ENCODE results near the gene UGT1A10. TPM values are rescaled to one million over a fixed set of nuclear protein-coding genes. Genes with fewer than 3 reads are reported as not detected.

UGT1A10 gene
- total and polyA plus RNA-seq, 2 of the 13 experiments (the other 11 are each of a cell fraction or from before 2014, with no cell fraction given): not detected

DNA sequence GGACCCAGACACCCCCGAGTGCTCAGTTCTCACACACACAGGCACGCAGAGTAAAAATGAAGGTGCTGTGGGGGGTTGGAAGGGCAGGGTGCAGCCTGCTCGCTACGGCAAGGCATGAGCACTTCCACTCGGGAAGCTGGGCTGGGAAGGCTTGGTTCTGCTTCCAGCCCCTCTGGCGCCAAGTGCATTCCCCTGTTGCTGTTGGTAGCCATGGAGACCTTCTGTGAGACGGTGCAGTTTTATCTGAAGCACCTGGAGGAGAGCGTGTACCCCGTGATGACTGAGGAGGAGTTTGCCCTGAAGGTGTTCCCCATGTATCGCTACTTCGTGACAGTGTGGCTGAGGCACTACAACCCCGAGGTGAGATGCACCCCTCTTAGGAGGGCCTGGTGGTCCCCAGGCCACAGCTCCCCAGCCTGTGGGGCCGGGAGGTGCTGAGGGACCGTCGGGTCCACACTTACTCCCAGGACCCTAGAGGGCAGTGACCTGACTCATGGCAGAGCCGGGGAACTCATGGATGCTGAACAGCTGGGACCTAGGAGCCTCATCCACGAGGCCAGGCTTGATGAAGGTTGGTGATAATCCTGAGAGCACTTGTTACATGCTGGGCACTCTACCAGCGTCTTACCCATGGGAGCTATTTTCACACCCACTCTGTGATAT lies 157.3 kb downstream of the UGT1A10 start (continued):
- 0 out of 2 replicates have a peak, but pooled peaks have one; percentile 9 for TF ChIP-seq RXRA (CRISPR knock-in tag; IDR thresholded peaks at IDR 0.05)
- TF ChIP-seq, protein P1, sequence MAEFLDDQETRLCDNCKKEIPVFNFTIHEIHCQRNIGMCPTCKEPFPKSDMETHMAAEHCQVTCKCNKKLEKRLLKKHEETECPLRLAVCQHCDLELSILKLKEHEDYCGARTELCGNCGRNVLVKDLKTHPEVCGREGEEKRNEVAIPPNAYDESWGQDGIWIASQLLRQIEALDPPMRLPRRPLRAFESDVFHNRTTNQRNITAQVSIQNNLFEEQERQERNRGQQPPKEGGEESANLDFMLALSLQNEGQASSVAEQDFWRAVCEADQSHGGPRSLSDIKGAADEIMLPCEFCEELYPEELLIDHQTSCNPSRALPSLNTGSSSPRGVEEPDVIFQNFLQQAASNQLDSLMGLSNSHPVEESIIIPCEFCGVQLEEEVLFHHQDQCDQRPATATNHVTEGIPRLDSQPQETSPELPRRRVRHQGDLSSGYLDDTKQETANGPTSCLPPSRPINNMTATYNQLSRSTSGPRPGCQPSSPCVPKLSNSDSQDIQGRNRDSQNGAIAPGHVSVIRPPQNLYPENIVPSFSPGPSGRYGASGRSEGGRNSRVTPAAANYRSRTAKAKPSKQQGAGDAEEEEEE (CRISPR knock-in tag; IDR thresholded peaks at IDR 0.05; ENCODE audit: borderline replicate concordance): no peak

DNA sequence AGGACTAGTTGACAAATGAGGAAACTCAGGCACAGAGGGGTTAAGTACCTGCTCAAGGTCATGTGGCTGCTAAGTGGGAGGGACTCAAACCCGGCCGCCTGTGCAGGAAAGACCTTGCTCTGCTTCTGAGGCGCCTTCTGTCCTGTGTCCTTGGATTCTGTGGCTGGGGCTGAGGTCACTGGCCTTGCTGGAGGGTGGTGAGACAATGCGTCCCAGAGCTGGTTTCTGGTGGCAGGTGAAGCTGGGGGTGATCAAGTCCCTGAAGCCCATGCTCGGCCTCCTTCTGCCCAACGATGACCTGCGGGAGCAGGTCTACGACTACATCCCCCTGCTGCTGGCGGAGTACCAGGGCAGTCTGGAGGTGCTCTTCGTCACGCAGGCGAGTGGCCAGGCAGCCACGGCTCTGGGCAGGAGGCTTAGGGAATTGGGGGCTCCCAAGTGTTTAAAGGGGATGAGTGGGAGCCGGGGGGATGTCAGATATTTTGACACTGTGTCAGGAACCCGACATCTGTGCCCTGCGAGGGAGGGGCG lies 157.9 kb downstream of the UGT1A10 start:
- ChIA-PET CTCF (ENCODE audit: low intra/inter-chr PET ratio, low total read pairs) (no interaction called here), POLR2A (no interaction called here)
- DNase-seq (ENCODE audit: low spot score): no peak
- Histone ChIP-seq H3K4me1 (ENCODE audit: insufficient read depth, low read length) (peaks cover 14% of the 10 kb centered on the region; the same call in 1 of the 2 replicates), H3K36me3 (replicated peaks in 1 of 2; ENCODE audit: control insufficient read depth in 1 of 2, insufficient read depth in 2 of 2, low read length in 2 of 2) (no peaks in the 10 kb centered on the region), H4K20me1 (ENCODE audit: insufficient read depth, low read length) (no peaks in the 10 kb centered on the region), H3K4me2 (ENCODE audit: low read depth, low read length) (no peak overlapping the region), H3K4me3 (replicated peaks in 1 of 3; ENCODE audit: insufficient read depth in 1 of 3, low read depth in 2 of 3, low read length in 3 of 3) (no peak overlapping the region), H2AFZ (ENCODE audit: low read length) (no peak overlapping the region), H3K9ac (ENCODE audit: insufficient read depth, low read depth, low read length) (no peak overlapping the region), H3K9me3 (ENCODE audit: low read length) (no peaks in the 10 kb centered on the region), H3K79me2 (ENCODE audit: insufficient read depth, low read length) (no peaks in the 10 kb centered on the region), H3K27ac (ENCODE audit: extremely low read length, insufficient read depth, low read length) (no peak overlapping the region), H3K27me3 (ENCODE audit: control insufficient read depth in 1 of 2, insufficient read depth in 2 of 2, low read length in 2 of 2) (peaks cover 7 to 58% of the 10 kb centered on the region in 2 experiments; a peak in 3 of 5 replicates)
- TF ChIP-seq ZNF652 (CRISPR knock-in tag; IDR thresholded peaks at IDR 0.05; ENCODE audit: borderline replicate concordance, low read depth) (peak; percentile 81), PHF5A (CRISPR knock-in tag; IDR thresholded peaks at IDR 0.05; ENCODE audit: low read depth, unreplicated experiment) (no peak), ZNF160 (CRISPR knock-in tag; IDR thresholded peaks at IDR 0.05) (no peak), PHF21A (CRISPR knock-in tag; IDR thresholded peaks at IDR 0.05) (peak; percentile 22; the same call in 1 of the 2 replicates)
- TF ChIP-seq, protein P2, sequence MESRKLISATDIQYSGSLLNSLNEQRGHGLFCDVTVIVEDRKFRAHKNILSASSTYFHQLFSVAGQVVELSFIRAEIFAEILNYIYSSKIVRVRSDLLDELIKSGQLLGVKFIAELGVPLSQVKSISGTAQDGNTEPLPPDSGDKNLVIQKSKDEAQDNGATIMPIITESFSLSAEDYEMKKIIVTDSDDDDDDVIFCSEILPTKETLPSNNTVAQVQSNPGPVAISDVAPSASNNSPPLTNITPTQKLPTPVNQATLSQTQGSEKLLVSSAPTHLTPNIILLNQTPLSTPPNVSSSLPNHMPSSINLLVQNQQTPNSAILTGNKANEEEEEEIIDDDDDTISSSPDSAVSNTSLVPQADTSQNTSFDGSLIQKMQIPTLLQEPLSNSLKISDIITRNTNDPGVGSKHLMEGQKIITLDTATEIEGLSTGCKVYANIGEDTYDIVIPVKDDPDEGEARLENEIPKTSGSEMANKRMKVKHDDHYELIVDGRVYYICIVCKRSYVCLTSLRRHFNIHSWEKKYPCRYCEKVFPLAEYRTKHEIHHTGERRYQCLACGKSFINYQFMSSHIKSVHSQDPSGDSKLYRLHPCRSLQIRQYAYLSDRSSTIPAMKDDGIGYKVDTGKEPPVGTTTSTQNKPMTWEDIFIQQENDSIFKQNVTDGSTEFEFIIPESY (CRISPR knock-in tag; IDR thresholded peaks at IDR 0.05): peak; percentile 96
- BruUV-seq (replicated peaks): no TSS peak
- ATAC-seq: peak; percentile 32
- FAIRE-seq: no peak
- whole genome bisulfite sequencing (ENCODE audit: low lambda C conversion rate): 68% methylated on average over 17 of the region's 17 CpGs
- in situ Hi-C loops (cut with HindIII; ENCODE audit: extremely low pct_ligation_motif_present, low pct_unique_long_range_greater_than_20kb) (no loop called here), intact Hi-C loops (cut with micrococcal nuclease; ENCODE audit: unreplicated experiment) (no loop called here)
